Measurements from ENCODE around the gene PES1. TPM values are rescaled to one million over a fixed set of nuclear protein-coding genes. Genes with fewer than 3 reads are reported as not detected.

Gene PES1
- total RNA-seq, 1 donor from 2014 or later: 115 TPM

DNA sequence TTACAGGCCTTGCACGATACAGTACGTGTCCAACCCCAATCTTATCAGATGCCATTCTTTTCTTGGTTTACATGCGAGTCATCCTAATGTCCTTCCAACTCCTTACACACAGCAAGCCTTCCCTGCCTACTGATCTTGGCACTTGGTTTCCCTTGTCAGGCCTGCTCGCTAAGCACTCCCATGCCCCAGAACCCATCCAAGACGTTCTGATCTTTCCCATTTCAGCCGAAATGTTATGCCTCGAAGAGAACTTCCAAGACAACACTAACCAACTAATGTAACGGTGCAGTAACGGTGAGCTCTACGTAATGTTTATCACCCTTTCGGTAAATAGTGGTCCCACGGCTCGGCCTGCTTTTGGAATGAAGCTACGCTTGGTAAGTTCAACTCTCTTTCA lies 521 bp downstream of the PES1 start:
- no peaks in the 10 kb centered on the region for H3K36me3 Mint-ChIP-seq (ENCODE audit: low read depth)
- TF ChIP-seq CTCF (conservative IDR thresholded peaks at IDR 0.05): no peak
- H3K27me3 Mint-ChIP-seq (ENCODE audit: low read depth): peaks cover 11% of the 10 kb centered on the region
- H3K4me1 Mint-ChIP-seq: no peaks in the 10 kb centered on the region
- no peak overlapping the region for H3K27ac Mint-ChIP-seq (ENCODE audit: unreplicated experiment)
- no peak for DNase-seq (ENCODE audit: low read depth, low spot score)
- H3K9me3 Mint-ChIP-seq: no peaks in the 10 kb centered on the region
- no peak overlapping the region for H3K4me3 Mint-ChIP-seq

GRCh38 chr22:30586414-30586813 lies 5.3 kb downstream of the PES1 start:
- DNase-seq (ENCODE audit: low read depth, low spot score): no peak
- H3K4me3 Mint-ChIP-seq: peak overlapping the region; percentile 27
- H3K9me3 Mint-ChIP-seq: no peaks in the 10 kb centered on the region
- TF ChIP-seq CTCF (conservative IDR thresholded peaks at IDR 0.05): no peak
- H3K27me3 Mint-ChIP-seq (ENCODE audit: low read depth): no peaks in the 10 kb centered on the region
- no peak overlapping the region for H3K27ac Mint-ChIP-seq (ENCODE audit: unreplicated experiment)
- peaks cover 11% of the 10 kb centered on the region for H3K4me1 Mint-ChIP-seq
- no peaks in the 10 kb centered on the region for H3K36me3 Mint-ChIP-seq (ENCODE audit: low read depth)

DNA sequence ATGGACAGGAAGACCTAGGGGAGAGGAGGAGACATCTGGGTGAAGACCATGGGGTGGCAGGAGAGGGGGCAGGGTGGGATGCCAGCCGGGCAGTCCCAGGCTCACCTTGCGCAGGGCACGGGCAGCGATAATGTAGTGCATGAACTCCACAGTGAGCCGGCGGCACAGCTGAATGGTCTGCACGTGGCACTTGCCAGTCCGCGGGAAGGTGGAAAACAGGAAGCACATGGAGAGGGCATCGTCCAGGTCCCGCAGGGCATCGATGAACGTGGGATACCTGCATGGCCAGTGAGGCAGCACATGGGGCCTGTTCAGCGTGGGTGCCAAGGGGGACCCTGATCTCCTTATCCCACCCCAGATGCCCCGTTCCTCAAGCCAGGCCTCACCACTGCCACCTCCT lies 7.3 kb downstream of the PES1 start:
- TF ChIP-seq CTCF (conservative IDR thresholded peaks at IDR 0.05): no peak
- H3K4me1 Mint-ChIP-seq: peaks cover 11% of the 10 kb centered on the region
- H3K36me3 Mint-ChIP-seq (ENCODE audit: low read depth): no peaks in the 10 kb centered on the region
- no peak for DNase-seq (ENCODE audit: low read depth, low spot score)
- no peaks in the 10 kb centered on the region for H3K27me3 Mint-ChIP-seq (ENCODE audit: low read depth)
- no peak overlapping the region for H3K27ac Mint-ChIP-seq (ENCODE audit: unreplicated experiment)
- H3K9me3 Mint-ChIP-seq: no peaks in the 10 kb centered on the region
- no peak overlapping the region for H3K4me3 Mint-ChIP-seq

DNA sequence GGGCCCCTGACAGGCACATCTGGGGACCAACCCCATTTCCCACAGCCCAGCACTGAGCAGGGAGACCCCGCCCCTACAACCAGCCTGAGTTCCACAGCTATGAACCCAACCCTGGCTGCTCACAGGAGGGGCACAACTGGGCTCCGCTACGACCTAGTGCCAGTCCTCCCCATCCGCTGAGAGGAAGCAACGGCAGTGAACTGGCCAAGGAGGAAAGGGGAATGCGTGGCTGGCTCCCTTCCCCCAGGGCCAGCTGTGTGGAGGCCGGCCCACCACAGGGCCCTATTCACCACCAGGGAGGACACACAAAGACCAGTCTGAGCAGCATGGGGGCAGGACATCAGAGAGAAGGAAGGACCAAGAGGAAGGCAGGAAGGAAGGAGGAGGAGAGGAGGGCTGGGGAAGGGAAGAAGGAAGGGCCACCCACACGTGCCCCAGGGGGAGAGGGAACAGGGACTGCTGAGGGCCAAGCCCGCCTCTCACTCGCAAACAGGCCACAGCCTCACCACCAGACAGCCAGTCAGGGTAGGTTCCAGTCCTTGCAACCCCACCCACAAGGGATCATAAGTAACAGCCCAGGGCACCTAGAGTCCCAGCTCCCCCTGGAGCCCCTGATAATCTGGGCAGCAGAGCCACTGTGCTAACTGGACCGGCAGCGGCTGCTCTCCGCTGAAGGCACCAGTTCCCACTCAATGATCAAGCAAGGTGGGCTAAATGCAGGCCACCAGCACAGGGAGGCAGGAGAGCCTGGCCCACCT lies 8.7 kb downstream of the PES1 start:
- peaks cover 3% of the 10 kb centered on the region for H3K36me3 Mint-ChIP-seq (ENCODE audit: low read depth)
- no peak for TF ChIP-seq CTCF (conservative IDR thresholded peaks at IDR 0.05)
- no peaks in the 10 kb centered on the region for H3K27me3 Mint-ChIP-seq (ENCODE audit: low read depth)
- peak; percentile 32 for DNase-seq (ENCODE audit: low read depth, low spot score)
- peaks cover 11% of the 10 kb centered on the region for H3K4me1 Mint-ChIP-seq
- peak overlapping the region; percentile 20 for H3K4me3 Mint-ChIP-seq
- peak overlapping the region; percentile 93 for H3K27ac Mint-ChIP-seq (ENCODE audit: unreplicated experiment)
- no peaks in the 10 kb centered on the region for H3K9me3 Mint-ChIP-seq

- no peak overlapping the region for H3K27ac Mint-ChIP-seq (ENCODE audit: unreplicated experiment)
- peaks cover 11% of the 10 kb centered on the region for H3K4me1 Mint-ChIP-seq
- H3K27me3 Mint-ChIP-seq (ENCODE audit: low read depth): no peaks in the 10 kb centered on the region
- no peaks in the 10 kb centered on the region for H3K9me3 Mint-ChIP-seq
- no peak for DNase-seq (ENCODE audit: low read depth, low spot score)
- H3K36me3 Mint-ChIP-seq (ENCODE audit: low read depth): peaks cover 3% of the 10 kb centered on the region
- H3K4me3 Mint-ChIP-seq: no peak overlapping the region
- TF ChIP-seq CTCF (conservative IDR thresholded peaks at IDR 0.05): no peak
These were observed 9.7 kb downstream of the PES1 start for GRCh38 chr22:30582051-30582450.

Measured in neural crest cell (in vitro differentiated cells).